ENCODE data around the gene SETD1B.

DNA sequence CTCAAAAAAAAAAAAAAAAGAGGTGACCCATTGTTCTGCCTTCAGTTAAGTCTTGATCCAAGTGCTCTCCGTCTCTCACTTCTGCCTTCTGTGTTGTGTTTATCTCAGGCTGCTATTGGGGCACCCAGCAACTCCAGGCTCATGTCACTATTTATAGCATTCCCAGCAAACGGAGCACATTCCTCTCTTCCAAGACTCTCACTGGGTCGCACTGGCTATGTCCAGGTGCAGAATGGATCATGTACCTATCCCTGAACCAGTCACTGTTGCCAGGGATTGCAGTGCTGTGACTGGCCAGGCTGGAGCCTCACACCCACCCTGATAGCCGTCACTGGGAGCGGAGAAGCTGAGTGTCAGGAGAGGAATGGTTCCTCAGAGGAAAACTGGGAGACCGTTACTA is 41.5 kb upstream of the SETD1B start:
- TF ChIP-seq, protein P1, sequence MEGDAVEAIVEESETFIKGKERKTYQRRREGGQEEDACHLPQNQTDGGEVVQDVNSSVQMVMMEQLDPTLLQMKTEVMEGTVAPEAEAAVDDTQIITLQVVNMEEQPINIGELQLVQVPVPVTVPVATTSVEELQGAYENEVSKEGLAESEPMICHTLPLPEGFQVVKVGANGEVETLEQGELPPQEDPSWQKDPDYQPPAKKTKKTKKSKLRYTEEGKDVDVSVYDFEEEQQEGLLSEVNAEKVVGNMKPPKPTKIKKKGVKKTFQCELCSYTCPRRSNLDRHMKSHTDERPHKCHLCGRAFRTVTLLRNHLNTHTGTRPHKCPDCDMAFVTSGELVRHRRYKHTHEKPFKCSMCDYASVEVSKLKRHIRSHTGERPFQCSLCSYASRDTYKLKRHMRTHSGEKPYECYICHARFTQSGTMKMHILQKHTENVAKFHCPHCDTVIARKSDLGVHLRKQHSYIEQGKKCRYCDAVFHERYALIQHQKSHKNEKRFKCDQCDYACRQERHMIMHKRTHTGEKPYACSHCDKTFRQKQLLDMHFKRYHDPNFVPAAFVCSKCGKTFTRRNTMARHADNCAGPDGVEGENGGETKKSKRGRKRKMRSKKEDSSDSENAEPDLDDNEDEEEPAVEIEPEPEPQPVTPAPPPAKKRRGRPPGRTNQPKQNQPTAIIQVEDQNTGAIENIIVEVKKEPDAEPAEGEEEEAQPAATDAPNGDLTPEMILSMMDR (IDR thresholded peaks at IDR 0.05; ENCODE audit: borderline replicate concordance, extremely low read depth, low read length, poor library complexity, severe bottlenecking): no peak
- TF ChIP-seq EZH2 (IDR thresholded peaks at IDR 0.05; ENCODE audit: borderline replicate concordance, low read depth, low read length, severe bottlenecking): no peak

Measured in DND-41 (cell line).